Caco-2 (cell line): ENCODE results near the gene DPYSL5. TPM values are rescaled to one million over a fixed set of nuclear protein-coding genes. Genes with fewer than 3 reads are reported as not detected.

Experiments
- BruUV-seq: library from RNA; stranded (reverse); fragments of 400-500 nt; replicated peaks from 2 replicates; lab custom pipeline; 2021; lab: Mats Ljungman, UMichigan
- CTCF ChIA-PET: fragments of 300-600 bp; sonication (Branson Sonifier 250); formaldehyde crosslinking; loops from one replicate; lab custom pipeline; 2022; ENCODE audit warnings: antibody characterized with exemption; lab: Charles Lee
- POLR2A ChIA-PET: fragments of 300-600 bp; sonication (Branson Sonifier 250); formaldehyde crosslinking; loops from one replicate; lab custom pipeline; 2022; ENCODE audit warnings: antibody characterized with exemption; lab: Charles Lee
- DNase-seq, 2 experiments: peaks; one replicate each; pipeline versions ENCODE4 v3.0.0 to v3.0.0-alpha.2; 2020 to 2022
- H3K27me3 ChIP-seq: replicated peaks from 2 replicates; pipeline ENCODE4 v1.6.0; 2011; ENCODE audit warnings: low read length; ENCODE audit not compliant: control insufficient read depth, insufficient read depth
- H3K36me3 ChIP-seq: 2 replicates; pipeline ENCODE4 v1.5.1; 2011; ENCODE audit warnings: low read length; ENCODE audit not compliant: control insufficient read depth, insufficient read depth
- H3K4me1 ChIP-seq: fragments of 250-450 bp; sonication (Bioruptor Pico); 2 replicates; pipeline ENCODE4 v1.5.1; 2020; ENCODE audit warnings: mild to moderate bottlenecking
- H3K4me3 ChIP-seq: 2 replicates; pipeline ENCODE4 v1.5.1; 2011; ENCODE audit warnings: low read depth, mild to moderate bottlenecking, control low read depth, low read length
- H3K9me3 ChIP-seq: fragments of 250-450 bp; sonication (Bioruptor Pico); 2 replicates; pipeline ENCODE4 v1.5.1; 2020; ENCODE audit warnings: mild to moderate bottlenecking, moderate library complexity
- H3K27ac Mint-ChIP-seq: one replicate; pipeline ENCODE4 v1.8.0; 2022; ENCODE audit warnings: mixed read lengths; ENCODE audit not compliant: unreplicated experiment
- H3K27me3 Mint-ChIP-seq: one replicate; pipeline ENCODE4 v1.8.0; 2022; ENCODE audit warnings: mixed read lengths; ENCODE audit not compliant: insufficient read depth, unreplicated experiment
- H3K36me3 Mint-ChIP-seq: one replicate; pipeline ENCODE4 v1.8.0; 2022; ENCODE audit warnings: mild to moderate bottlenecking, mixed read lengths; ENCODE audit not compliant: insufficient read depth, unreplicated experiment
- H3K4me1 Mint-ChIP-seq: one replicate; pipeline ENCODE4 v1.8.0; 2022; ENCODE audit warnings: low read depth, mixed read lengths; ENCODE audit not compliant: unreplicated experiment
- H3K4me3 Mint-ChIP-seq: one replicate; pipeline ENCODE4 v1.8.0; 2022; ENCODE audit warnings: mild to moderate bottlenecking, moderate library complexity, mixed read lengths; ENCODE audit not compliant: unreplicated experiment
- H3K9me3 Mint-ChIP-seq: one replicate; pipeline ENCODE4 v1.8.0; 2022; ENCODE audit warnings: mixed read lengths; ENCODE audit not compliant: unreplicated experiment
- intact Hi-C: fragments of 100-400 bp; cut with micrococcal nuclease; formaldehyde crosslinking; loops from one replicate; pipeline ENCODE4 v1.10.0; 2022; ENCODE audit not compliant: unreplicated experiment
- total RNA-seq: library from RNA; stranded (reverse); gene quantifications from 2 replicates; pipeline ENCODE4 v1.2.3, GENCODE V29; 2022
- TF ChIP-seq, protein P1 (sequence below), 2 experiments: fragments of 200-600 bp in 1 of 2; IDR thresholded peaks; 1 replicate in 1 of 2; 2 replicates in 1 of 2; pipeline versions ENCODE4 v1.5.1 to v1.8.0; 2011 to 2022; ENCODE audit warnings: antibody characterized with exemption in 1 of 2, control low read depth in 1 of 2, inconsistent platforms in 1 of 2, low read depth in 1 of 2, low read length in 1 of 2, mild to moderate bottlenecking in 1 of 2, moderate library complexity in 1 of 2; ENCODE audit not compliant: insufficient read depth in 1 of 2, severe bottlenecking in 1 of 2, unreplicated experiment in 1 of 2

DPYSL5 gene
- total RNA-seq, 1 experiment from 2014 or later: 2.4 TPM

DNA sequence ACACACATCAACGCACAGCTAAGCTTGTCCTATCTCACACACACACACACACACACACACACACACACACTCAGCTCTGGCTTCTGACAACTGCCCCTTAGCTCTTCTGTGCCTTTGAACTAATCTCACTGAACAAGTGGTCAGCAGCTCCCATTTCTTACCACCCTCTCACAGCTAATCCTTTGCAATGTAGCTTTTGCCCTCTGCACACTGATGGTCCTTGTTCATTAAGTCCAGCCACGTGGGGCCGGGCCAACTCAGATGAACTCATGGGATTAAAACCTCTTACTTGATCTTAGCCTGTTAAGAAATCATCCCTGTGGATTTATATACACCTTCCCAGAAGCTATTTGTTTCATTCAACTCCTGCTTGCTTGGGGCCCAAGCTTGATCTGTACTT is 36.6 kb downstream of the DPYSL5 start:
- intact Hi-C loops: no loop called here
- Mint-ChIP-seq H3K27ac (no peak overlapping the region), H3K4me3 (no peak overlapping the region), H3K4me1 (no peaks in the 10 kb centered on the region), H3K9me3 (no peaks in the 10 kb centered on the region), H3K27me3 (peaks cover 26% of the 10 kb centered on the region), H3K36me3 (no peaks in the 10 kb centered on the region)
- H3K4me3 ChIP-seq: no peak overlapping the region
- H3K9me3 ChIP-seq: no peaks in the 10 kb centered on the region
- no TSS peak for BruUV-seq
- TF ChIP-seq, protein P1, sequence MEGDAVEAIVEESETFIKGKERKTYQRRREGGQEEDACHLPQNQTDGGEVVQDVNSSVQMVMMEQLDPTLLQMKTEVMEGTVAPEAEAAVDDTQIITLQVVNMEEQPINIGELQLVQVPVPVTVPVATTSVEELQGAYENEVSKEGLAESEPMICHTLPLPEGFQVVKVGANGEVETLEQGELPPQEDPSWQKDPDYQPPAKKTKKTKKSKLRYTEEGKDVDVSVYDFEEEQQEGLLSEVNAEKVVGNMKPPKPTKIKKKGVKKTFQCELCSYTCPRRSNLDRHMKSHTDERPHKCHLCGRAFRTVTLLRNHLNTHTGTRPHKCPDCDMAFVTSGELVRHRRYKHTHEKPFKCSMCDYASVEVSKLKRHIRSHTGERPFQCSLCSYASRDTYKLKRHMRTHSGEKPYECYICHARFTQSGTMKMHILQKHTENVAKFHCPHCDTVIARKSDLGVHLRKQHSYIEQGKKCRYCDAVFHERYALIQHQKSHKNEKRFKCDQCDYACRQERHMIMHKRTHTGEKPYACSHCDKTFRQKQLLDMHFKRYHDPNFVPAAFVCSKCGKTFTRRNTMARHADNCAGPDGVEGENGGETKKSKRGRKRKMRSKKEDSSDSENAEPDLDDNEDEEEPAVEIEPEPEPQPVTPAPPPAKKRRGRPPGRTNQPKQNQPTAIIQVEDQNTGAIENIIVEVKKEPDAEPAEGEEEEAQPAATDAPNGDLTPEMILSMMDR (IDR thresholded peaks at IDR 0.05; ENCODE audit: insufficient read depth in 1 of 2, low read depth in 1 of 2, low read length in 1 of 2, severe bottlenecking in 1 of 2, unreplicated experiment in 1 of 2): no peak
- no peak for DNase-seq
- no peaks in the 10 kb centered on the region; the same call in 1 of the 2 replicates for H3K27me3 ChIP-seq
- H3K36me3 ChIP-seq: no peaks in the 10 kb centered on the region
- no peaks in the 10 kb centered on the region for H3K4me1 ChIP-seq
- POLR2A ChIA-PET: no interaction called here
- CTCF ChIA-PET: no interaction called here

DNA sequence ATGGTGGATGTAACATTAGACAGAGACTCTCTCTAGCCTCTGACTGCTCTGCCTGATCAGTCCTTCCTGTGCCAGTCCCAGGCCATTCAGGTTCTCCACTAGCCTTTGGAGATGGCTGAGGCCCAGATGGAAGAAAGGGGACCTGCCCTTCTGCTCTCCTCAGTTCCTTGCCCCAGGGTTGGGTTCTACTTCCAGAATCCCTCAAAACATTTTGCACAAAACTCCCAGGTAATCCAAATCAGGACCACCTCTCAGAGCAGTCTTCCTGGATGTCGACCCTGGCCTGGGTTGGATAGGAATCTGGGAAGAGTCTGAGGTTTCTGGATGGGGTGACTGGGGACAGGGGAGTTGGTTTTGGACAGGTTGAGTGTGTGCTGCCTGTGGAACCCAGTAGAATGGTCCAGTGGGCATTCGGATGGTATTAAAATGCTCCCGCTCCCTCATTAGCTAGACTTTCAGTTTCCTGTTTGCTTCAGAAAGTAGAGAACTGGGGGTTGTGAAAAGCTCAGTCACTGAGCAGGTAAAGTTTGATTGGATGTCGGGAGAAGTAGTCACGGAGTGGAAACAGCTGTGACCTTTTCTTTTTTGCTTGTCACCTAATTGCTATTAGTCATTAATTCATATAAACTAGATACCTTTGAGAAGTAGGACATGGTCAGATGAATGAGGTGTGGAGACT is 37.9 kb downstream of the DPYSL5 start:
- ChIA-PET CTCF (no interaction called here), POLR2A (no interaction called here)
- Mint-ChIP-seq H3K4me1 (no peaks in the 10 kb centered on the region), H3K27ac (no peak overlapping the region), H3K4me3 (no peak overlapping the region), H3K9me3 (no peaks in the 10 kb centered on the region), H3K36me3 (no peaks in the 10 kb centered on the region), H3K27me3 (peaks cover 19% of the 10 kb centered on the region)
- TF ChIP-seq, protein P1 (IDR thresholded peaks at IDR 0.05; ENCODE audit: insufficient read depth in 1 of 2, low read depth in 1 of 2, low read length in 1 of 2, severe bottlenecking in 1 of 2, unreplicated experiment in 1 of 2): no peak
- no peaks in the 10 kb centered on the region for H3K36me3 ChIP-seq
- no peaks in the 10 kb centered on the region for H3K4me1 ChIP-seq
- intact Hi-C loops: no loop called here
- H3K9me3 ChIP-seq: no peaks in the 10 kb centered on the region
- H3K27me3 ChIP-seq: no peaks in the 10 kb centered on the region; the same call in 1 of the 2 replicates
- DNase-seq: no peak
- no TSS peak for BruUV-seq
- H3K4me3 ChIP-seq: no peak overlapping the region

DNA sequence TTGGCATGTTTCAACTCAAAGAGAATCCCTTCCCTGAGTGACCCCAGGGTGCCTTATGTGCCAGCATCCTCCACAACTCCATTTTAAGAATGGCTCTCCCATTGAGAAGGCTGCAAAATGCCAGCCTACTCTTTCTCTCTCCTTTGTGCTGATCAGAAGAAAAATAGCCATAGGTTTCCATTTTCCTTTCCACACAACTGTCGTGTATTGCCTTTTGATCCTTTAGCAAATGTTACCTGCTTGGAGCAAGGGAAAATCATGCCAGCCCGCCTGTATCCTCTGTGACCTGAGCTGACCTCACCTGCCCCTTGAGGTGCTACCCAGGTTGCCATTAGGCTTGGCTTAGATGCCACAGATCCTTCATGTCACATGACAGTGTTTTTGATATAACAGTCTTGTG is 38.8 kb downstream of the DPYSL5 start:
- TF ChIP-seq, protein P1 (IDR thresholded peaks at IDR 0.05; ENCODE audit: insufficient read depth in 1 of 2, low read depth in 1 of 2, low read length in 1 of 2, severe bottlenecking in 1 of 2, unreplicated experiment in 1 of 2): no peak
- Mint-ChIP-seq H3K36me3 (no peaks in the 10 kb centered on the region), H3K4me3 (no peak overlapping the region), H3K9me3 (no peaks in the 10 kb centered on the region), H3K27me3 (peaks cover 16% of the 10 kb centered on the region), H3K27ac (no peak overlapping the region), H3K4me1 (no peaks in the 10 kb centered on the region)
- no peaks in the 10 kb centered on the region for H3K9me3 ChIP-seq
- intact Hi-C loops: no loop called here
- BruUV-seq: no TSS peak
- no peaks in the 10 kb centered on the region for H3K4me1 ChIP-seq
- no peak for DNase-seq
- no peaks in the 10 kb centered on the region; the same call in 1 of the 2 replicates for H3K27me3 ChIP-seq
- ChIA-PET POLR2A (interaction anchor here (0.5 kb wide), 1 partner anchor 627 kb away, joined by 6 read pairs; no protein-coding TSS in a partner anchor), CTCF (no interaction called here)
- H3K4me3 ChIP-seq: no peak overlapping the region
- no peaks in the 10 kb centered on the region for H3K36me3 ChIP-seq
